GM23248 (cell line): Measurements from ENCODE around the gene PAFAH2.

Experiments used
- EZH2 ChIP-seq: fragments of 200-600 bp; sonication (generic); IDR thresholded peaks from 2 replicates; pipeline ENCODE4 v1.6.1; 2018; ENCODE audit warnings: antibody characterized with exemption, mild to moderate bottlenecking; ENCODE audit not compliant: insufficient read depth, poor library complexity, severe bottlenecking
- EZH2phosphoT487 ChIP-seq: fragments of 200-600 bp; sonication (generic); IDR thresholded peaks from 2 replicates; pipeline ENCODE4 v1.6.1; 2018; ENCODE audit warnings: antibody characterized with exemption, moderate library complexity, mild to moderate bottlenecking, low read depth; ENCODE audit not compliant: insufficient read depth

DNA sequence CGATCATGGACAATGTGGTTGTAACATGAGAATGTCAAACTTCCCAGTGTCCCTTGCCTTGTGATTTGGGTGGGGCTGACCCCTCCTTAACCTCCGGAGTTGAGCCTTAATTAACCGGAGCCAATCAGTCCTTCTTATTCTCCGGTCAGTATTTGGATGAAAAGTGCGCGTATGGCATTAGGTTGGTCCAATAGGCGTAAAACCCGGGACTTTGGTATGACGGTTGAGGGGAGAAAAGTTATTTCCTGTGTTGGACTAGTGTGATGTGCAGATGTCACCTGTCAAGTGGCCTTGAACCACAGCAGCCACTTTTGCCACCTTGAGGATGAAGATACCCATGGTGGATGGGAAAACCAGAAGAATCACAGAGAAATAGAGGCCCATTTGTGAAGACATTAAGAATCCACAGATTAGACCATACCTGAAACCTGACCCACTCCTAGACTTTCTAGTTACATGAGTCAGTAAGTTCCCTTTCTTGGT, 5.1 kb downstream of the PAFAH2 start:
- TF ChIP-seq EZH2phosphoT487: no peak
- TF ChIP-seq EZH2: no peak
